Liver (tissue), 9 donors: ENCODE data around the gene HSPA4L. TPM values are rescaled to one million over a fixed set of nuclear protein-coding genes. Genes with fewer than 3 reads are reported as not detected.

Experiments
- DNase-seq: peaks from one replicate; pipeline ENCODE4 v3.0.0-alpha.2; 2017; ENCODE audit warnings: low spot score
- H3K27ac ChIP-seq, 2 donors: one replicate each; pipeline ENCODE4 v1.7.0; 2013; ENCODE audit warnings: inconsistent platforms in 2 of 2, low read length in 2 of 2, control low read depth in 1 of 2, low read depth in 1 of 2, mild to moderate bottlenecking in 1 of 2
- H3K27me3 ChIP-seq, 4 donors: one replicate each; pipeline versions ENCODE4 v1.6.1 to v1.7.0; 2013; ENCODE audit warnings: low read length in 3 of 4, inconsistent platforms in 1 of 4, mild to moderate bottlenecking in 1 of 4, moderate library complexity in 1 of 4; ENCODE audit not compliant: control insufficient read depth in 4 of 4, insufficient read depth in 4 of 4
- H3K36me3 ChIP-seq, 4 donors: one replicate each; pipeline versions ENCODE4 v1.6.1 to v1.7.0; 2013; ENCODE audit warnings: low read length in 3 of 4, mild to moderate bottlenecking in 3 of 4, low read depth in 1 of 4, moderate library complexity in 1 of 4; ENCODE audit not compliant: control insufficient read depth in 4 of 4, insufficient read depth in 3 of 4
- H3K4me1 ChIP-seq, 4 donors: one replicate each; pipeline versions ENCODE4 v1.6.1 to v1.7.0; 2013; ENCODE audit warnings: low read length in 3 of 4, mild to moderate bottlenecking in 3 of 4, moderate library complexity in 1 of 4; ENCODE audit not compliant: control insufficient read depth in 4 of 4, insufficient read depth in 4 of 4
- H3K4me3 ChIP-seq, 3 donors: one replicate each; pipeline versions ENCODE4 v1.6.1 to v1.7.0; 2013; ENCODE audit warnings: low read length in 3 of 3, control low read depth in 1 of 3, low read depth in 1 of 3, mild to moderate bottlenecking in 1 of 3
- H3K9ac ChIP-seq, 2 donors: one replicate each; pipeline ENCODE4 v1.7.0; 2013; ENCODE audit warnings: low read length in 2 of 2, mild to moderate bottlenecking in 2 of 2, moderate library complexity in 2 of 2, control low read depth in 1 of 2, low read depth in 1 of 2
- H3K9me3 ChIP-seq, 4 donors: one replicate each; pipeline versions ENCODE4 v1.6.1 to v1.7.0; 2013; ENCODE audit warnings: low read length in 3 of 4; ENCODE audit not compliant: control insufficient read depth in 4 of 4
- ATF3 ChIP-seq: IDR thresholded peaks from 2 replicates; pipeline ENCODE4 v1.6.1; 2016; ENCODE audit warnings: antibody characterized with exemption
- CTCF ChIP-seq: fragments of 150-350 bp; IDR thresholded peaks from 2 replicates; pipeline ENCODE4 v1.5.1; 2017; ENCODE audit warnings: improper control_type of control experiment, low read depth, low read length; ENCODE audit not compliant: missing input control
- EGR1 ChIP-seq, 2 donors: IDR thresholded peaks; 2 replicates each; pipeline ENCODE4 v1.6.1; 2016 to 2018; ENCODE audit warnings: antibody characterized with exemption in 2 of 2, low read depth in 2 of 2
- FOXA1 ChIP-seq: IDR thresholded peaks from 2 replicates; pipeline ENCODE4 v1.6.1; 2016; ENCODE audit warnings: antibody characterized with exemption
- FOXA2 ChIP-seq: IDR thresholded peaks from 2 replicates; pipeline ENCODE4 v1.6.1; 2016; ENCODE audit warnings: antibody characterized with exemption
- GABPA ChIP-seq, 2 donors: IDR thresholded peaks in 1 of 2; conservative IDR thresholded peaks in 1 of 2; 2 replicates each; pipeline ENCODE4 v1.6.1; 2016; ENCODE audit warnings: antibody characterized with exemption in 2 of 2, mild to moderate bottlenecking in 1 of 2, moderate library complexity in 1 of 2
- HNF4A ChIP-seq, 2 donors: conservative IDR thresholded peaks; 2 replicates each; pipeline ENCODE4 v1.6.1; 2016; ENCODE audit warnings: antibody characterized with exemption in 2 of 2, mild to moderate bottlenecking in 2 of 2
- HNF4G ChIP-seq: IDR thresholded peaks from 2 replicates; pipeline ENCODE4 v1.6.1; 2016; ENCODE audit warnings: antibody characterized with exemption
- MAX ChIP-seq: IDR thresholded peaks from 2 replicates; pipeline ENCODE4 v1.6.1; 2016; ENCODE audit warnings: antibody characterized with exemption
- NR2F2 ChIP-seq: IDR thresholded peaks from 2 replicates; pipeline ENCODE4 v1.6.1; 2016; ENCODE audit warnings: antibody characterized with exemption
- RAD21 ChIP-seq, 2 donors: IDR thresholded peaks; 2 replicates each; pipeline ENCODE4 v1.6.1; 2016; ENCODE audit warnings: antibody characterized with exemption in 2 of 2, mild to moderate bottlenecking in 2 of 2
- REST ChIP-seq: IDR thresholded peaks from 2 replicates; pipeline ENCODE4 v1.6.1; 2016; ENCODE audit warnings: antibody characterized with exemption, mild to moderate bottlenecking
- RXRA ChIP-seq, 2 donors: IDR thresholded peaks; 2 replicates each; pipeline ENCODE4 v1.6.1; 2017 to 2018; ENCODE audit warnings: antibody characterized with exemption in 2 of 2, mild to moderate bottlenecking in 1 of 2
- SP1 ChIP-seq: IDR thresholded peaks from 2 replicates; pipeline ENCODE4 v1.6.1; 2018; ENCODE audit warnings: antibody characterized with exemption, mild to moderate bottlenecking
- TAF1 ChIP-seq: conservative IDR thresholded peaks from 2 replicates; pipeline ENCODE4 v1.6.1; 2016; ENCODE audit warnings: antibody characterized with exemption, mild to moderate bottlenecking
- YY1 ChIP-seq: IDR thresholded peaks from 2 replicates; pipeline ENCODE4 v1.6.1; 2016; ENCODE audit warnings: antibody characterized with exemption, mild to moderate bottlenecking
- WGBS: extraction: QIAGEN DNeasy Blood & Tissue Kit; methylation state at CpG from one replicate; pipeline ENCODE4 v1.1.7; 2013; 5-methylcytosine and 5-hydroxymethylcytosine counted together
- polyA plus RNA-seq, 2 donors: library from polyadenylated mRNA; stranded (reverse) in 1 of 2; unstranded in 1 of 2; fragments of 200-250 nt in 1 of 2; fragments of >200 nt in 1 of 2; fragmentation: Nextera tagmentation in 1 of 2; extraction: Ambion mirVana in 1 of 2; gene quantifications; one replicate each; pipeline versions ENCODE4 v1.2.1 to v1.2.3, GENCODE V29; 2013 to 2015
- total RNA-seq, 2 donors: library from RNA; depleted of rRNA; stranded (reverse); fragments of >200 nt; gene quantifications; one replicate each; pipeline ENCODE4 v1.2.3, GENCODE V29; 2014
- donor health status: healthy.
- donor health status: healthy.
- donor health status: healthy.
- donor health status: healthy.
- donor health status: healthy.

HSPA4L gene
- total and polyA plus RNA-seq, 4 donors: 1.6 to 5.3 (median 2.8) TPM

- TF ChIP-seq CTCF: no peak
- TF ChIP-seq FOXA2: no peak
- TF ChIP-seq HNF4G: no peak
- TF ChIP-seq EGR1 (IDR thresholded peaks at IDR 0.05; ENCODE audit: low read depth in 2 of 2): no peak
- no peak for TF ChIP-seq NR2F2
- TF ChIP-seq FOXA1: no peak
- TF ChIP-seq RAD21 (IDR thresholded peaks at IDR 0.05): no peak
- H3K9me3 ChIP-seq: peaks cover 0 to 8% (median 2%) of the 10 kb centered on the region in 4 donors
- H3K9ac ChIP-seq: no peak overlapping the region
- H3K4me3 ChIP-seq: no peak overlapping the region
- 98% methylated on average over 1 of the region's 1 CpG for WGBS
- H3K36me3 ChIP-seq: no peaks in the 10 kb centered on the region
- no peaks in the 10 kb centered on the region for H3K27me3 ChIP-seq
- no peaks in the 10 kb centered on the region for H3K4me1 ChIP-seq
- DNase-seq: no peak
- H3K27ac ChIP-seq: no peak overlapping the region
These were observed 64.6 kb downstream of the HSPA4L start for GRCh38 chr4:127846765-127847164.

GRCh38 chr4:127849505-127850234 lies 67.5 kb downstream of the HSPA4L start:
- H3K9me3 ChIP-seq: peaks cover 0 to 8% (median 2%) of the 10 kb centered on the region in 4 donors
- DNase-seq: no peak
- TF ChIP-seq REST (no peak), CTCF (no peak), HNF4G (no peak), YY1 (no peak), FOXA2 (no peak), ATF3 (no peak), EGR1 (IDR thresholded peaks at IDR 0.05; ENCODE audit: low read depth in 2 of 2) (no peak), NR2F2 (no peak), RXRA (IDR thresholded peaks at IDR 0.05) (no peak), MAX (no peak), GABPA (IDR thresholded peaks at IDR 0.05 in 1 of 2, conservative IDR thresholded peaks at IDR 0.05 in 1 of 2) (no peak), HNF4A (conservative IDR thresholded peaks at IDR 0.05) (no peak), TAF1 (no peak), RAD21 (IDR thresholded peaks at IDR 0.05) (no peak), SP1 (no peak)
- H3K9ac ChIP-seq: no peak overlapping the region
- H3K36me3 ChIP-seq: no peaks in the 10 kb centered on the region
- H3K27me3 ChIP-seq: no peaks in the 10 kb centered on the region
- H3K4me1 ChIP-seq: no peaks in the 10 kb centered on the region
- H3K4me3 ChIP-seq: peak overlapping the region in 1 of 3 donors; percentile 11
- 88% methylated on average over 1 of the region's 1 CpG for WGBS
- H3K27ac ChIP-seq: no peak overlapping the region
